ENCODE data around the gene GRM5. TPM values are rescaled to one million over a fixed set of nuclear protein-coding genes. Genes with fewer than 3 reads are reported as not detected.
A peak's percentile ranks its signal among the peaks of the same experiment; 100 is the strongest.

GRM5 gene
- total RNA-seq, 4 donors from 2014 or later = under 0.01 to 1.8 (median under 0.01) TPM; not detected in 1

- Histone ChIP-seq H3K4me3 (peak overlapping the region; percentile 16 to 45 (median 40)), H3K4me1 (peaks cover 0 to 12% (median 0%) of the 10 kb centered on the region in 4 donors), H3K27ac (peak overlapping the region in 1 of 4 donors; percentile 1), H3K27me3 (peaks cover 0 to 15% of the 10 kb centered on the region in 2 donors), H3K36me3 (no peaks in the 10 kb centered on the region), H3K9me3 (no peaks in the 10 kb centered on the region)
- WGBS, 2 donors = 51 to 59% methylated on average over 16 to 23 of the region's 23 CpGs
- no peak for DNase-seq (ENCODE audit: low spot score in 2 of 2)
- TF ChIP-seq CTCF (IDR thresholded peaks at IDR 0.05) = no peak
- TF ChIP-seq POLR2A (IDR thresholded peaks at IDR 0.05) = no peak
- TF ChIP-seq EP300 (IDR thresholded peaks at IDR 0.05) = no peak
Observed at GRCh38 chr11:88508418-88508758, 557.4 kb downstream of the GRM5 start.

DNA sequence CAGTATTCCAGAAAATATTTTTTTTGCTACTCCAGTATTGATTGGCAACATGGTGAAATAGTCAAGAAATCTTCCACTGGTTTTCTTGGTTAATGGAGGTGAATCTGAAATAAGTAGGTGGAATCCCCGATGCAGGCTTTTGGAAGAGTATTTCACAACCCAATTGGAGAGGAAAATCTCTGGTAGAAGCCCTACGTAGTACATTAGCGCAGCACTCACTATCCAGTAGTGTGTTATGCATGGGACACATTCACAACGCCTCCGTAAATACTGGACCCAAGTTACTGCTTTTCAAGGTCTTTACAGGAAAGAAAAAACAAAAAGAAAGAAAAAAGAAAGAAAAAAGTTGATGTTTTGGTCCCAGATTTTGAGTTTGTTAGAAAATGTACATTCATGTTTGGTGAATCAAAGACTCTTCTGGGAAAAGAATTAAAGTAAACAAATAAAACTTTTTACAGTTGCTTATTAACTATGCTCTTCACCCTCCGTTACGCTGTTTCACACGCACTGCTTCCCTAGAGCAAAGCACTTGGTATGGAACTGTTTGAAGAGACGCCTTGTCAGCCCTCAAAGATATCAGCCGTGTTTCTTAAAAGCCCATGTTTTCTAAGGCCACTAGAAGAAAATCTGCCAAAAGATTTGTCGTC is 557.9 kb downstream of the GRM5 start:
- TF ChIP-seq EP300 (IDR thresholded peaks at IDR 0.05) (no peak), CTCF (IDR thresholded peaks at IDR 0.05) (no peak), POLR2A (IDR thresholded peaks at IDR 0.05) (no peak)
- 84 to 85% methylated on average over 11 of the region's 11 CpGs for WGBS, 2 donors
- peak overlapping the region in 2 of 4 donors; percentile 41 to 45 for H3K4me3 ChIP-seq
- no peaks in the 10 kb centered on the region for H3K36me3 ChIP-seq
- peaks cover 0 to 12% (median 0%) of the 10 kb centered on the region in 4 donors for H3K4me1 ChIP-seq
- no peak for DNase-seq (ENCODE audit: low spot score in 2 of 2)
- H3K27ac ChIP-seq = no peak overlapping the region
- H3K27me3 ChIP-seq = peaks cover 0 to 15% of the 10 kb centered on the region in 2 donors
- no peaks in the 10 kb centered on the region for H3K9me3 ChIP-seq

GRCh38 chr11:88501541-88501940 is 564.2 kb downstream of the GRM5 start:
- Histone ChIP-seq H3K4me3 (no peak overlapping the region), H3K4me1 (no peaks in the 10 kb centered on the region), H3K9me3 (no peaks in the 10 kb centered on the region), H3K36me3 (no peaks in the 10 kb centered on the region), H3K27me3 (no peaks in the 10 kb centered on the region), H3K27ac (no peak overlapping the region)
- WGBS, 2 donors = 58 to 59% methylated on average over 2 of the region's 2 CpGs
- TF ChIP-seq POLR2A (IDR thresholded peaks at IDR 0.05) (no peak), CTCF (IDR thresholded peaks at IDR 0.05) (no peak), EP300 (IDR thresholded peaks at IDR 0.05) (no peak)
- DNase-seq (ENCODE audit: low spot score in 2 of 2) = no peak

- WGBS, 2 donors = 97% methylated on average over 2 of the region's 2 CpGs
- Histone ChIP-seq H3K36me3 (no peaks in the 10 kb centered on the region), H3K4me1 (no peaks in the 10 kb centered on the region), H3K9me3 (no peaks in the 10 kb centered on the region), H3K4me3 (no peak overlapping the region), H3K27me3 (no peaks in the 10 kb centered on the region), H3K27ac (no peak overlapping the region)
- TF ChIP-seq POLR2A (IDR thresholded peaks at IDR 0.05) (no peak), CTCF (IDR thresholded peaks at IDR 0.05) (no peak), EP300 (IDR thresholded peaks at IDR 0.05) (no peak)
- no peak for DNase-seq (ENCODE audit: low spot score in 2 of 2)
Observed at GRCh38 chr11:88495836-88496235, 569.9 kb downstream of the GRM5 start.

GRCh38 chr11:88494848-88495247 is 570.9 kb downstream of the GRM5 start:
- no peak for DNase-seq (ENCODE audit: low spot score in 2 of 2)
- 93 to 96% methylated on average over 2 of the region's 2 CpGs for WGBS, 2 donors
- H3K27me3 ChIP-seq = no peaks in the 10 kb centered on the region
- H3K4me1 ChIP-seq = no peaks in the 10 kb centered on the region
- no peak overlapping the region for H3K4me3 ChIP-seq
- no peaks in the 10 kb centered on the region for H3K9me3 ChIP-seq
- H3K36me3 ChIP-seq = no peaks in the 10 kb centered on the region
- TF ChIP-seq EP300 (IDR thresholded peaks at IDR 0.05) = no peak
- no peak for TF ChIP-seq CTCF (IDR thresholded peaks at IDR 0.05)
- no peak overlapping the region for H3K27ac ChIP-seq

Measured in tibial nerve (tissue), 4 donors.